Neuronal stem cell (in vitro differentiated cells): ENCODE measurements around the gene HDAC9.

Experiments used
- DNase-seq: peaks from one replicate; pipeline ENCODE4 v3.0.0-alpha.2; 2013; ENCODE audit warnings: low spot score
- H2AFZ ChIP-seq: one replicate; pipeline ENCODE4 v1.6.1; 2013; ENCODE audit warnings: mild to moderate bottlenecking, low read length, inconsistent platforms
- H2AK5ac ChIP-seq: 2 replicates; pipeline ENCODE4 v1.6.1; 2013; ENCODE audit warnings: low read depth, mild to moderate bottlenecking, inconsistent platforms, low read length, moderate library complexity, mixed read lengths
- H2BK120ac ChIP-seq: 2 replicates; pipeline ENCODE4 v1.6.1; 2013; ENCODE audit warnings: low read depth, mild to moderate bottlenecking, inconsistent platforms, low read length, moderate library complexity, mixed read lengths
- H2BK12ac ChIP-seq: one replicate; pipeline ENCODE4 v1.6.1; 2013; ENCODE audit warnings: low read length, inconsistent platforms
- H2BK15ac ChIP-seq: 2 replicates; pipeline ENCODE4 v1.6.1; 2013; ENCODE audit warnings: mild to moderate bottlenecking, low read length, inconsistent platforms, mixed read lengths
- H2BK5ac ChIP-seq: one replicate; pipeline ENCODE4 v1.6.1; 2013; ENCODE audit warnings: inconsistent platforms, mild to moderate bottlenecking, low read length, moderate library complexity
- H3K14ac ChIP-seq: one replicate; pipeline ENCODE4 v1.6.1; 2013; ENCODE audit warnings: low read length, inconsistent platforms
- H3K18ac ChIP-seq: 2 replicates; pipeline ENCODE4 v1.6.1; 2013; ENCODE audit warnings: low read length, inconsistent platforms
- H3K23ac ChIP-seq: 2 replicates; pipeline ENCODE4 v1.6.1; 2013; ENCODE audit warnings: low read depth, mild to moderate bottlenecking, mixed read lengths, low read length, inconsistent platforms; ENCODE audit not compliant: poor library complexity
- H3K27ac ChIP-seq: replicated peaks from 3 replicates; pipeline ENCODE4 v1.5.1; 2013; ENCODE audit warnings: low read length, inconsistent platforms
- H3K27me3 ChIP-seq, 3 experiments: 2 replicates each; pipeline ENCODE4 v1.6.1; 2013; ENCODE audit warnings: low read length in 3 of 3, mild to moderate bottlenecking in 2 of 3, inconsistent platforms in 1 of 3, low read depth in 1 of 3, mixed read lengths in 1 of 3, moderate library complexity in 1 of 3; ENCODE audit not compliant: control insufficient read depth in 3 of 3, insufficient read depth in 3 of 3
- H3K36me3 ChIP-seq, 2 donors: replicated peaks in 1 of 2; 2 replicates each; pipeline ENCODE4 v1.6.1; 2013; ENCODE audit warnings: low read length in 2 of 2; ENCODE audit not compliant: control insufficient read depth in 2 of 2, insufficient read depth in 2 of 2
- H3K4ac ChIP-seq: 2 replicates; pipeline ENCODE4 v1.6.1; 2013; ENCODE audit warnings: inconsistent platforms, mild to moderate bottlenecking, low read length, moderate library complexity
- H3K4me1 ChIP-seq, 2 donors: 1 replicate in 1 of 2; 2 replicates in 1 of 2; pipeline ENCODE4 v1.6.1; 2013; ENCODE audit warnings: low read length in 2 of 2, low read depth in 1 of 2; ENCODE audit not compliant: control insufficient read depth in 2 of 2, insufficient read depth in 1 of 2
- H3K4me2 ChIP-seq: one replicate; pipeline ENCODE4 v1.6.1; 2013; ENCODE audit warnings: mild to moderate bottlenecking, low read length, inconsistent platforms; ENCODE audit not compliant: insufficient read depth, poor library complexity, severe bottlenecking
- H3K4me3 ChIP-seq, 2 donors: 2 replicates each; pipeline ENCODE4 v1.5.1; 2013; ENCODE audit warnings: low read length in 2 of 2, mild to moderate bottlenecking in 2 of 2, inconsistent platforms in 1 of 2, moderate library complexity in 1 of 2
- H3K79me1 ChIP-seq: one replicate; pipeline ENCODE4 v1.6.1; 2013; ENCODE audit warnings: low read depth, mild to moderate bottlenecking, inconsistent platforms, low read length, moderate library complexity
- H3K9ac ChIP-seq: one replicate; pipeline ENCODE4 v1.6.1; 2013; ENCODE audit warnings: mild to moderate bottlenecking, low read depth, low read length, inconsistent platforms; ENCODE audit not compliant: poor library complexity
- H3K9me3 ChIP-seq, 2 donors: replicated peaks in 1 of 2; 2 replicates each; pipeline versions ENCODE3 to v1.6.1; 2013; ENCODE audit warnings: low read length in 2 of 2, mild to moderate bottlenecking in 2 of 2, inconsistent platforms in 1 of 2, low read depth in 1 of 2, mixed read lengths in 1 of 2, moderate library complexity in 1 of 2; ENCODE audit not compliant: control insufficient read depth in 2 of 2, insufficient read depth in 1 of 2
- H4K8ac ChIP-seq: one replicate; pipeline ENCODE4 v1.6.1; 2013; ENCODE audit warnings: low read depth, mild to moderate bottlenecking, inconsistent platforms, low read length, moderate library complexity
- H4K91ac ChIP-seq: one replicate; pipeline ENCODE4 v1.6.1; 2013; ENCODE audit warnings: low read length, low read depth, mild to moderate bottlenecking, inconsistent platforms; ENCODE audit not compliant: poor library complexity
- WGBS, 2 donors: extraction: QIAGEN DNeasy Blood & Tissue Kit; methylation state at CpG; one replicate each; pipeline ENCODE4 v1.1.7; 2013; ENCODE audit warnings: missing lambda C conversion rate in 2 of 2, mixed read lengths in 1 of 2; ENCODE audit not compliant: insufficient read length in 2 of 2, insufficient replicate concordance in 1 of 2; ENCODE audit errors: extremely low coverage in 2 of 2; 5-methylcytosine and 5-hydroxymethylcytosine counted together

Gene HDAC9

DNA sequence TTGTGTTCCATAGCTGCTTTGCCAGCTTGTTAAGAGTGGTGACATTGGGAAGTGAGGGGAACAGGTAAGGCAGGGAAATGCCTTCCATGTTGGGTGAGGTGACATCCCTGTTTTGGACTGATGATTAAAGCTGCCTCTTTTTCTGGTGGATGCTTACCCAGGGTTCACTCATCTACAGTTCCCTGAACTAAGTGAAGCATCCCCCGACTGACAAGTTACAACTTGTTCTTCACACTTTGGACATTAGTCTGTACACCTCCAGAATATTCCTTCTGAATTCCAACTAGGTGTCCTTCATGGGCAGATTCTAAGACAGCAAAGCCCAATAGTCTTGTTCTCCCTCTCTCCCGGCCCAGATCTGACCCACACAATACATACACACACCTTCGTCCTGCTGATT is 63.4 kb downstream of the HDAC9 start:
- Histone ChIP-seq H3K4me3 (no peak overlapping the region), H2AK5ac (no peak overlapping the region), H3K4me1 (peaks cover 0 to 1% of the 10 kb centered on the region in 2 donors), H4K8ac (no peak overlapping the region), H3K18ac (no peak overlapping the region), H2BK5ac (no peak overlapping the region), H4K91ac (no peak overlapping the region), H3K4me2 (no peak overlapping the region), H2BK15ac (no peak overlapping the region), H2BK12ac (no peak overlapping the region), H3K4ac (no peak overlapping the region), H3K79me1 (no peaks in the 10 kb centered on the region), H3K9me3 (no peaks in the 10 kb centered on the region), H3K9ac (no peak overlapping the region), H3K36me3 (no peaks in the 10 kb centered on the region), H3K27ac (no peak overlapping the region), H2AFZ (no peak overlapping the region), H3K23ac (no peak overlapping the region), H3K14ac (no peak overlapping the region), H3K27me3 (no peaks in the 10 kb centered on the region), H2BK120ac (no peak overlapping the region)
- no CpG with 5 or more reads among the region's 3 CpGs for WGBS, 2 donors
- DNase-seq: no peak

DNA sequence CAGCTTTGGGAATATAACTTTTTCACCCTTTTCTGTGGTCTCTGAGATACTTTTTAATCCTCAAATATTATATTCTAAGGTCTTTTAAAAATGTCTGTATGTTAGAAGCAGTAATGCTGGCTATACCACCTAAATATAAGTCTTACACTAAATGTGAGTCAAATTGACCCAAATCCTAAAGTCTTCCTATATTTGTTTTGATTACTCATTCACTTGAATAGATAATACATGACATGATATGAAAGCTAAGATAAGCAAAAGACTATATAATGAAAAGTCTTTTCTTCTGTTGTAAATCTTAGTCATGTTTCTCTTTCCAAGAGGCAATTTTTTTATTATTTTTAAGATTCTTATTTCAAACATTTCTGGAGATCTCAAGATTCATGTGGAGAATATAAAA is 64.2 kb downstream of the HDAC9 start:
- H3K27ac ChIP-seq: no peak overlapping the region
- no peaks in the 10 kb centered on the region for H3K36me3 ChIP-seq
- no peak overlapping the region for H3K18ac ChIP-seq
- peaks cover 0 to 1% of the 10 kb centered on the region in 2 donors for H3K4me1 ChIP-seq
- H3K4ac ChIP-seq: no peak overlapping the region
- H2BK5ac ChIP-seq: no peak overlapping the region
- no peaks in the 10 kb centered on the region for H3K9me3 ChIP-seq
- no peak overlapping the region for H2AFZ ChIP-seq
- H4K91ac ChIP-seq: no peak overlapping the region
- no peaks in the 10 kb centered on the region for H3K79me1 ChIP-seq
- H3K4me3 ChIP-seq: no peak overlapping the region
- no peak overlapping the region for H3K9ac ChIP-seq
- H2AK5ac ChIP-seq: no peak overlapping the region
- H3K23ac ChIP-seq: no peak overlapping the region
- H2BK15ac ChIP-seq: no peak overlapping the region
- no peak overlapping the region for H3K4me2 ChIP-seq
- no peak overlapping the region for H3K14ac ChIP-seq
- no peak overlapping the region for H2BK120ac ChIP-seq
- H3K27me3 ChIP-seq: no peaks in the 10 kb centered on the region
- DNase-seq: no peak
- no peak overlapping the region for H2BK12ac ChIP-seq
- H4K8ac ChIP-seq: no peak overlapping the region

DNA sequence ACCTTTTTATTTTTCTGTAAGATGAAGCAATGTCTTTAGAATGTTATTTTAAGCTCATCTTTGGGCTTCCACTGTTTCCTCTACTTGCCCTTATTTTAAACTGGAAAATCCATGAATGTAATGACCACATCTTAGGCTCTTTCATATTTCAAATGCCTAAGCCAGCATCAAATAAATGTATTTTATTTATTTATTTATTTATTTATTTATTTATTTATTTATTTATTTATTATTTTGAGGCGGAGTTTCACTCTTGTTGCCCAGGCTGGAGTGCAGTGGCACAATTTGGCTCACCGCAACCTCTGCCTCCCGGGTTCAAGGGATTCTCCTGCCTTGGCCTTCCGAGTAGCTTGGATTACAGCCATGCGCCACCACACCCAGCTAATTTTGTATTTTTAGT is 69.2 kb downstream of the HDAC9 start:
- Histone ChIP-seq H3K23ac (no peak overlapping the region), H3K27me3 (no peaks in the 10 kb centered on the region), H2BK15ac (no peak overlapping the region), H3K27ac (no peak overlapping the region), H3K4me2 (no peak overlapping the region), H3K18ac (no peak overlapping the region), H3K9me3 (no peaks in the 10 kb centered on the region), H3K4me1 (no peaks in the 10 kb centered on the region), H2BK120ac (no peak overlapping the region), H4K91ac (no peak overlapping the region), H2AK5ac (no peak overlapping the region), H2AFZ (no peak overlapping the region), H3K4me3 (no peak overlapping the region), H3K4ac (no peak overlapping the region), H3K79me1 (no peaks in the 10 kb centered on the region), H2BK5ac (no peak overlapping the region), H3K14ac (no peak overlapping the region), H4K8ac (no peak overlapping the region), H3K9ac (no peak overlapping the region), H2BK12ac (no peak overlapping the region), H3K36me3 (no peaks in the 10 kb centered on the region)
- WGBS, 2 donors: no CpG with 5 or more reads among the region's 5 CpGs
- DNase-seq: no peak

DNA sequence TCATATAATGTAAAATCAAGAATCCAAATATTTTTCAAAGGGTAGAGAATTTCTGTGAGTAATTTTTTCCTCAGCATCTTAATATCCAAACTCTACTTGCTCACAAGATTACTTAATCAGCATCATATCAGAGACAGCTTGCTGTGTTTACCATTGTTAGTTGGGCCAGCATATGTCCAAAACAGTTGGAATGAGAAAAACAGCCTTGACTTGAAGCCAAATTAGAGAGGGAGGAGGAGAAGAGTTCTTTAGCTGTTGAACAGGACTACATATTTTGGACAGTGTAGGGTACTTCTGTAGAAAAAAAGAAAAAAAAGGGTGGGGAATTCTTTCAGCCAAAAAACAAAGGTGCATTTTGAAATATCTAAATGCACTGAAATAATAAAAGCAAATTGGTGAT is 69.8 kb downstream of the HDAC9 start:
- no peak overlapping the region for H2AFZ ChIP-seq
- no peak overlapping the region for H2AK5ac ChIP-seq
- no peak overlapping the region for H2BK5ac ChIP-seq
- H2BK12ac ChIP-seq: no peak overlapping the region
- H2BK15ac ChIP-seq: no peak overlapping the region
- no peak overlapping the region for H4K91ac ChIP-seq
- H3K9me3 ChIP-seq: no peaks in the 10 kb centered on the region
- H3K4ac ChIP-seq: no peak overlapping the region
- no peaks in the 10 kb centered on the region for H3K79me1 ChIP-seq
- no peaks in the 10 kb centered on the region for H3K36me3 ChIP-seq
- H3K9ac ChIP-seq: no peak overlapping the region
- no peak for DNase-seq
- H3K27me3 ChIP-seq: no peaks in the 10 kb centered on the region
- H3K4me2 ChIP-seq: no peak overlapping the region
- H3K4me3 ChIP-seq: no peak overlapping the region
- no peak overlapping the region for H2BK120ac ChIP-seq
- no peak overlapping the region for H3K23ac ChIP-seq
- H3K4me1 ChIP-seq: no peaks in the 10 kb centered on the region
- no peak overlapping the region for H4K8ac ChIP-seq
- no peak overlapping the region for H3K18ac ChIP-seq
- no peak overlapping the region for H3K27ac ChIP-seq
- no peak overlapping the region for H3K14ac ChIP-seq
